Neural crest cell (in vitro differentiated cells): Measurements from ENCODE around the gene PKN2. TPM values are rescaled to one million over a fixed set of nuclear protein-coding genes. Genes with fewer than 3 reads are reported as not detected.
A peak's percentile ranks its signal among the peaks of the same experiment; 100 is the strongest.

Experiments used
- DNase-seq: peaks from one replicate; pipeline ENCODE4 v3.0.0; 2021; ENCODE audit warnings: low read depth, mixed read lengths, low spot score
- H3K27ac Mint-ChIP-seq: one replicate; pipeline ENCODE4 v1.8.0; 2021; ENCODE audit warnings: mild to moderate bottlenecking, mixed read lengths; ENCODE audit not compliant: unreplicated experiment
- H3K27me3 Mint-ChIP-seq: 2 replicates; pipeline ENCODE4 v1.8.0; 2021; ENCODE audit warnings: low read depth, mild to moderate bottlenecking, mixed read lengths
- H3K36me3 Mint-ChIP-seq: 2 replicates; pipeline ENCODE4 v1.8.0; 2021; ENCODE audit warnings: low read depth, mild to moderate bottlenecking, mixed read lengths
- H3K4me1 Mint-ChIP-seq: 2 replicates; pipeline ENCODE4 v1.8.0; 2021; ENCODE audit warnings: mixed read lengths
- H3K4me3 Mint-ChIP-seq: one replicate; pipeline ENCODE4 v1.8.0; 2021; ENCODE audit warnings: mild to moderate bottlenecking, mixed read lengths
- H3K9me3 Mint-ChIP-seq: 2 replicates; pipeline ENCODE4 v1.8.0; 2021; ENCODE audit warnings: mixed read lengths
- CTCF ChIP-seq: fragments of 200-600 bp; sonication (generic); conservative IDR thresholded peaks from 2 replicates; pipeline ENCODE4 v1.5.0; 2021; ENCODE audit warnings: antibody characterized with exemption, mild to moderate bottlenecking
- total RNA-seq: library from RNA; stranded (reverse); gene quantifications from 2 replicates; pipeline ENCODE4 v1.2.1, GENCODE V29; 2021

Gene PKN2
- total RNA-seq, 1 donor from 2014 or later = 45.8 TPM

DNA sequence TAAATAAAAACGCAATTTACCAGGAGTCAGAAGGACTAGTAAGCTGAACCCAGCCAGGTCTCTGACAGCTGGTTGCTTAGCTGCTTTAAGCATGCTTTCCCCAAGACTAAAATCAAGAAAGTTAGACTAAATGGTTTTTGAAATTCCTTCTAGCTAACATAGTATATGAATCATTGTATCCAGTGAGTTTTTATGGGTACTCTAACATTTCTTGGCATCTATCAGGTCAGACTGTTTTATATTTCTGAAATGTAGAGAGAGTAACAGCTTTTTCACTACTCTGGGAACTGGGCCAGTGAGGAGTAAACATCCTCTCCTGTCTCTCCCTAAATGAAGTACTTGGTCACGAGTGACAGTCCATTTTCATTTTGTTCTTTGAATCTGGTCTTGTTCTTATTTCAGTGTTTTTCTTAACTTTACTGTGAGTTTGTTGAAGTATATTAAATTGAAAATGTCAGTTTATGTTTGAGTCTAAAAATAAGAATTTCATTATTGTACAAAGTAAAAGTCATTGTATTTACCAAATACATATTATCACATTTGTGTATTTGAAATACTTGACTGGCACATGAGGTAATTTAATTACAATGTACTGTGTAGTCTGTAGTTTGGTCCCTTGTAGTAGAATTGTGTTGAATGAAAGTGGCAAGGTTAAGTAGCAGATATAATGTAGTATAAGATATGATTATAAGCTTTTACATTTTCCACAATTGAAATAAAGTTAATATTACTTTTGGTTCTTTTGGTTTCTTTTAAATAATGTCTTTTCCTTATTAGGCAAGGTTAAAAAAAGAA is 47.6 kb downstream of the PKN2 start:
- Mint-ChIP-seq H3K27me3 (no peaks in the 10 kb centered on the region), H3K27ac (no peak overlapping the region), H3K36me3 (peaks cover 39% of the 10 kb centered on the region), H3K9me3 (peaks cover 15% of the 10 kb centered on the region), H3K4me3 (no peak overlapping the region), H3K4me1 (peaks cover 7% of the 10 kb centered on the region)
- TF ChIP-seq CTCF = no peak
- no peak for DNase-seq

- Mint-ChIP-seq H3K27ac (no peak overlapping the region), H3K4me1 (peaks cover 11% of the 10 kb centered on the region), H3K36me3 (peaks cover 35% of the 10 kb centered on the region), H3K9me3 (peaks cover 15% of the 10 kb centered on the region), H3K4me3 (no peak overlapping the region), H3K27me3 (no peaks in the 10 kb centered on the region)
- no peak for DNase-seq
- no peak for TF ChIP-seq CTCF
Observed at GRCh38 chr1:88735382-88735781, 51.3 kb downstream of the PKN2 start.

GRCh38 chr1:88735909-88736308 is 51.8 kb downstream of the PKN2 start:
- Mint-ChIP-seq H3K4me3 (no peak overlapping the region), H3K9me3 (peaks cover 15% of the 10 kb centered on the region), H3K27ac (no peak overlapping the region), H3K27me3 (no peaks in the 10 kb centered on the region), H3K4me1 (peaks cover 11% of the 10 kb centered on the region), H3K36me3 (peaks cover 34% of the 10 kb centered on the region)
- TF ChIP-seq CTCF = no peak
- no peak for DNase-seq

GRCh38 chr1:88736633-88737248 is 52.7 kb downstream of the PKN2 start:
- peak; percentile 56 for TF ChIP-seq CTCF
- DNase-seq = no peak
- H3K27ac Mint-ChIP-seq = no peak overlapping the region
- H3K36me3 Mint-ChIP-seq = peaks cover 34% of the 10 kb centered on the region
- peaks cover 11% of the 10 kb centered on the region for H3K4me1 Mint-ChIP-seq
- no peaks in the 10 kb centered on the region for H3K27me3 Mint-ChIP-seq
- H3K4me3 Mint-ChIP-seq = no peak overlapping the region
- peaks cover 15% of the 10 kb centered on the region for H3K9me3 Mint-ChIP-seq

DNA sequence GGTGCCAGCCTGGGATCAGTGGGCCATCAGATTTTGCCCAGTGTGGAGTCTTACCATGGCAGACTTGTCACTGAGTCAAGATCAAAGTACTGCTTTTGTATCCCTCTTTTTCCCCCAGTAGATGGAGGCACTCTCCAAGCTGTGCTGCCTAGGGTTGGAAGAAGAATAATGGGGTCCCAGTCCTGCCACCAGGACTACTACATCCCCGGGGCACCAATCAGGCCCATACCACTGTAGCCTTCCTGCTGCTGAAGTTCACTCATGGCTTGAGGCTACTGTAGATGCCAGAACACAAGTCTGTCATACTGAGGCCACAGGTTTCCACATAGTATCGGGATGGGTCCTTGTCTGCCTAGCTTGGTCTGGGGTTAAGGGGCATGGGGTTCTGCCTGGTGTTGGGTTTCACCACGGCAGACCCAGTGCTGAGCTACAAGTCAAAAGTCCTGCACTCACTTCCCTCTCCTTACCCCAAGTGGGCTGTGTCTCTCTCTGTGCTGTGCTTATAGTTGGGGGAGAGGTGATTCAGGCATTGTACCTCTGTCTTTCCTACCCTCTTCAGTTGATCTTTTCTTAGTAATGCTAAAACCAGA is 53.4 kb downstream of the PKN2 start:
- Mint-ChIP-seq H3K9me3 (peaks cover 15% of the 10 kb centered on the region), H3K4me1 (peaks cover 11% of the 10 kb centered on the region), H3K36me3 (peaks cover 34% of the 10 kb centered on the region), H3K4me3 (no peak overlapping the region), H3K27ac (no peak overlapping the region), H3K27me3 (no peaks in the 10 kb centered on the region)
- no peak for TF ChIP-seq CTCF
- no peak for DNase-seq
